DMS53 (cell line): Measurements from ENCODE around the gene ZNF438.
"Not testable (repeated sequence)": the region's sequence is repeated elsewhere in the genome, so short reads cannot be mapped to it uniquely, and the experiment has no call there.

Experiments used
- DNase-seq: peaks from one replicate; lab custom pipeline; 2025; lab: John Stamatoyannopoulos, UW

Gene ZNF438

DNA sequence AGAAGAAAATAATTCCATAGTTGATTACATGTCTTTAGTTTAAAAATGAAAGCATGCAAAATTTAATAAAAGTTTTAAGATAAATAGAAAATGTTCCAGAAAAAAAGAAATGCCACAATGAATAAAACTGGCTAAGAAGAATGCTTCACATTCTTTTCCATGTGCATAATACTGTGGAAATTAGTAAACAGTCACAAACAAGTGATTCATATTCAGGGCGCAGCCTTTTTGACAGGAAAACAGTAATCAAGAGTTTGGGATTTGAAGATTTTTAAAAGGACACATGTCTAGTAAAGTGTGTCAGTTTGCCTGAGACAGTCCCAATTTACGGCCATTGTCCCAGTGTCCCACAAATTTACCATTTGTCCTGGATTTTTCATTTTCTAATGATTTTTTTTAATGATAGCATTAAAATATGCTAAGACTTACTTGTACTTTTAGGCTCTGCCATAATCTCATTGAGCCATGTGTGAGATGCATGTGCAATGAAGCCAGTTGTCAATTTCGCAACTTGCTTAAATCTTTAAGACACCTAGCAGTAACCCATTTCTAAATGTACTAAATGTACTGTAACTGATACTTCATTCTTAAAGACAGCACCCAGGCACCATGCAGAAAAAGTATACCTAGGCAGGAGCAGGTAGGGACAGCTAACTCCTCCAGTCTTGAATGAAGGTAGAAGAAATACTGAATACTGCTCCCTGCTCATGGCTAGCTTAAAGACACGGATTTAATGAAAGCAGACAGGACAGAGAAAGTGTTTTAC, 46.9 kb downstream of the ZNF438 start:
- no peak for DNase-seq

DNA sequence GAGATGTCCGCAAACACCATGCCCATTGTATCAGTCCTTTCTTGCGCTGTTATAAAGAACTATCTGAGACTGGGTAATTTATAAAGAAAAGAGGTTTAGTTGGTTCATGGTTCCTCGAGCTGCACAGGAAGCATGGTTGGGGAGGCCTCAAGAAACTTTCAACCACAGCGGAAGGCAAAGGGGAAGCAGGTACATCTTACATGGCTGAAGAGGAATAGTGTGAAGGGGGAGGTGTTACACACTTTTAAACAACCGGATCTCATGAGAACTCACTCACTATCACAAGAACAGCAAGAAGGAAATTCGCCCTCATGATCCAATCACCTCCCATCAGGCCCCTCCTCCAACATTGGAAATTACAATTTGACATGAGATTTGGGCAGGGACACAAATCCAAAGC, 48.5 kb downstream of the ZNF438 start:
- not testable (repeated sequence) for DNase-seq

DNA sequence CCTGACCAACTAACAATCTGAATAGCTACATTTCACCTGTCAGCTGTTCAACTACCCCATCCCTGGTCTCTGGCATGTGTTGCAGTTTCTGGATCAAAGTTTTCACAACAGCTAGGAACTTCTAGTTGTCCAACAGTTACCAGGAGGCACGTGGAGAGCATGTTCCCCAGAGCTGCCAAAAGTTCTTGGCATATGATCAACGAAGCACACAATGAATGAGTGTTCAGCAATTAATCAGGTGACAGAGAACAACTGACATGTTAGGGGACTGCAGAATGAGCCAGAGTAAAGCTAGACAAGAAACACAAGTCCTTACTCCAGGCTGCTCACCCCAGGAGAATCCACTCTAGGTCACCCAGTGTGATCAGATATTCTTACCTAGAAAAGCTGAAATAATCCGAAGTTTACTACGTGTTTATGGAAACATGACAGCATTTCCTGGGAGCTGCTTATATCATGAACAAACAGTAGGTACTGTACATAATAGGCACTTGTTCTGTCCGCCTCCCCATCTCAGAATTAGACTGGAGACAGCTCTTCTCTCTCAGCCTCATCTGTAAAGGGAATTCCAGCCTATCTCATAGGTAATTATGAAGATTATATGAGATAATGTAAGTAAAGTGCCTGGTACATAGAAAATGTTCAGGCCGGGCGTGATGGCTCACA, 50.6 kb downstream of the ZNF438 start:
- DNase-seq, result no peak

DNA sequence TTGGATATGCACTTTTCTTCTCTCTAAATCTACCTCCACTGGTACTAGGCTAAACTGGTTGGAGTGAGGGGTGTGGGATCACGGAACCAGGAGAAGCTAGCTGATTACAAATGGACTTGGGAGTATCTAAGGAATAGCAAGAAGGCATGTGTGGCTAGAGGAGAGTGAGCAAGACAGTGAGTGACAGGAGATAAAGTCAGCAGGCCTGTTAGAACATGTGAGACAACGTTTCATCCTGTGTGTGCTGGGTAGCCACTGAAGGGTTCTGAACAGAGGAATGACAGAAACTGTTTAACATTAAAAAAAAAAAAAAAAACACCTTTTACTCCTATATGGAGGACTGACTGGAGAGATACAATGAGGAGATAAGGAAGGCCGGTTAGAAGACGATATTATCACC, 51.7 kb downstream of the ZNF438 start:
- DNase-seq, result no peak

DNA sequence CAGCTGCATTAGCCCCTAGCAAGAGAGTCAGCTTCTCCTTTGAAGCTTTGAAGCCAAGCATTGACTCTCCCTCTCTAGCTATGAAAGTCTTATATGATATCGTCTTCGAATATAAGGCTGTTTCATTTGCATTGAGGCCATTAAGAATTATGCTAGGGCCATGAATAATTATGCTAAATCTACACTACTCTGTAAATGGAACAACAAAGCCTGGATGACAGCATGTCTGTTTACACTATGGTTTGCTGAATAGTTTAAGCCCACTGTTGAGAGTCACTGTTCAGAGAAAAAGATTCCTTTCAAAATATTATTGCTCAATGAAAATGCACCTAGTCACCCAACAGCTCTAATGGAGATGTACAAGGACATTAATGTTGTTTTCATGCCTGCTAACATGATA, 52.8 kb downstream of the ZNF438 start:
- DNase-seq, result no peak

DNA sequence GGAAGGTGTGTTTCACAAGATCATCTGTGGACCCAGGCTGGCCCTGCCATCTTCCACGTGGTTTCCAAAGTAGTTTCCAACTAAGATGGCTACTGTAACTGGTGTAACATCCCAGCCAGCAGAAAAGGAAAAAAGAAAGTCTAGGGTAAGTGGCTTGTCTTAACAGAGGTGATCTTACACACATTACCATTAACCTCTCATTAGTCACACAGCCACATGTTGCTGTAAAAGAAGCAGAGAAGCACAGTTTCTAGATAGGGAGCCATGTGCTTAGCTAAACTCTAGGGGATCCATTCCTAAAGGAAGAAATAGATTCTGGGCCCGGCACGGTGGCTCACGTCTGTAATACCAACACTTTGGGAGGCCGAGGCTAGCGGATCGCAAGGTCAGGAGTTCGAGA, 54.3 kb downstream of the ZNF438 start:
- no peak for DNase-seq

DNA sequence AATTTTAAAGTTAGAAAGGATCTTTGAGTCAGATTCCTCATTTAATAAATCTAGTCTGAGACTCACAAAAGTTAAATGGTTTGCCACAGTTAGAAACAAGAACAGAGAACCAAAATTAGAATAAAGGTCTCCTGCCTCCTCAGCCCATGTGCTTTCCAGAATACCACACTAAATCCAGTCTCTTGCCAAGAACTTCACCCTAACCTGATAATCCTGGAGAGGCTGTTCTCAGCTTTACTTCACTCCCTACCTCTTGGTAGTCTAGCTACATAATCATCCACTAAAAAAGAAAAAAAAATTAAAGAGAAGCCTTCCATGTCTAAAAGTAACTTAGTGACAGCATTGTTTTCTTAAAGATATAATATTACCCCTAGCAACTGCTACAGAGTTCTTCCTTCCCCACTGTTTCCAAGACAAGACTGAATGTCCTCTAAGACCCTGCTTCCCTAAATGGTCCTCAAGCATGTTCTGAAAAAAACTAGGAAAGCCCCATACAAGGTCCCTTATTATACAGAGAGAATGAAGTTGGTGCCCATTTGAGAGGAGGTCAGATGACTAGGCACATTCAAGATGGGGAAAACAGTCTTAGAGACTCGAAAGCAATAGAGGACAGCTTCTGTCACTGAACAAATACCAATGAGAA, 56.8 kb downstream of the ZNF438 start:
- DNase-seq, result no peak

DNA sequence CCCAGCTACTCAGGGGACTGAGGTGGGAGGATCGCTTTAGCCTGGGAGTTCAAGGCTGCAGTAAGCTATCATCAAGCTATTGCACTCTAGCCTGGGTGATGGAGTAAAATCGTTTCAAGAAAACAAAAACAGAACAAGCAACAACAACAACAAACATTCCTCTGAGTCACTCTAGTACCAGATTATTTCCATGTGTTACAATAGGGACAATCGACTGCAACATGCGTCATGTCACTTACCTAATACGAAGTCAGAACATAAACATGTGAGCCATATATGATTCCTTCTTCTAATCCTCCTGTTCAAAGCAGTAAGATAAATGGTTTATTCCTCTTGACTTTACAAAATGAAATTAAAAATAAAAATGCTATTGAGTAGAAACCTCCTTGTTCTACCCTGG, 57.3 kb downstream of the ZNF438 start:
- DNase-seq, result no peak

DNA sequence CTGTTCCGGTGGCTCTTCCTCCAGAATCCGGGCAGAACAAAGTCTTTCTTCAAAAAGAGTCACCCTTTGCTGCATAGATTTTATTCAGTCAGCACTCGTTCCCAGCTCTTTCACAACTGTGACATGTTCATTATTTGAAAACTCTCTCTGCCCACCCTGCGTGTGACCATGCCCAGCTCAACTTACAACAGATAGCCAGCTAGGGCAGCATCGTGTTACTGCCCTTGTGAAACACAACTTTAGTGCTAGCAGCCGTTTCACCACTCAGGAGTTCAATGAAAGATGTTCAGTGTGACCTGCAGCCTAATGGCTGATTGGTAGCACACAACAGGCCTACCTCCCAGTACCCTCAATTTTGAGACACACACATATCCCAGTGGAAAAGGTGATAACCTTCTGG, 57.9 kb downstream of the ZNF438 start:
- no peak for DNase-seq

DNA sequence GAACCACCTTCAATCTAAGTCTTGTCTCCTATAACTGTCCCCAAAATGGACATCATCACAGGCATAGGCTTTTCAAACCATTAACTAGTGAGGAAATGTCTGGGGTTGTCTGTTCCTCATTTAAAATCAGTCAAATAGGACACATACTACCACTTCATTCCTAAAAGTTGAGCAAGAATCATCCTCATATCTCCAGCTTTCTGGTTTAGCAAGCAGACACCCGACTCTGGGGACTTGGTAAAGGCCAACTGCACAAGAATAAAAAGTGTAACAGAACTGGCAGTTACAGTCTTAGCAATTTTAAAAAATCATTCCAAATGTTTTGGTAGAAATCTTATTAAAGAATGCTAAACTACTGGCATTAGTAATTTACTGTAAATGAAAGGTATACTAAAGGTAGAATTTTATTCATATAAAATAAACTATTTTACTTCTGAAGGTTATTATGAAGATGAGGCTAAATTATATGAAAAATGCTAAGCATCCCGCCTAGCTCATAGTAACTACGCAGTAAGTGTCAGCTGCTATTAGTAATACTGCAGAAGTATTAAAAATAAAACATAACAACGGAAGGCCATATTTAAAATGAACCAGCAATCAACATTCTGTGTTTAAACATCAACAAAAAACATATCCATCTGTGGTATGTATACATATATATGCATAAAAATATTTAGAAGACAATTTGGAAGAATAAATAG, 60.8 kb downstream of the ZNF438 start:
- no peak for DNase-seq

DNA sequence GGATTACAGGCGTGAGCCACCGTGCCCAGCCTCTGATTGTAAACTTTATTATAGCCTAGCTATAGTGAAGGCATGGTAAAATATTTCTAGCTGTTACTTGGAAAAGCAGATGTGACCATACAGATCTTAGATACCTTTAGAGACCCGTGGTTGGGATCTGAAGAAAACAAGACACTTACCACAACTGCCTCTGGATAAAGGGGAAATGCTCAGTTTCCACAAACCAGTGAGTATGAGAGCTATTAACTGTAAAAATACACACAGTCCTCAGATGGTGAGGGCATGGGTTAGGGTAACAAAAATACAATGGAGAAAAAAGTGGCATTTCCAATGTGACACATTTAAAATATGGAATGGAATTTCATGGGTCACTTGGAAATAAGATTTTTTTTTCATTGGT, 63.0 kb downstream of the ZNF438 start:
- no peak for DNase-seq

DNA sequence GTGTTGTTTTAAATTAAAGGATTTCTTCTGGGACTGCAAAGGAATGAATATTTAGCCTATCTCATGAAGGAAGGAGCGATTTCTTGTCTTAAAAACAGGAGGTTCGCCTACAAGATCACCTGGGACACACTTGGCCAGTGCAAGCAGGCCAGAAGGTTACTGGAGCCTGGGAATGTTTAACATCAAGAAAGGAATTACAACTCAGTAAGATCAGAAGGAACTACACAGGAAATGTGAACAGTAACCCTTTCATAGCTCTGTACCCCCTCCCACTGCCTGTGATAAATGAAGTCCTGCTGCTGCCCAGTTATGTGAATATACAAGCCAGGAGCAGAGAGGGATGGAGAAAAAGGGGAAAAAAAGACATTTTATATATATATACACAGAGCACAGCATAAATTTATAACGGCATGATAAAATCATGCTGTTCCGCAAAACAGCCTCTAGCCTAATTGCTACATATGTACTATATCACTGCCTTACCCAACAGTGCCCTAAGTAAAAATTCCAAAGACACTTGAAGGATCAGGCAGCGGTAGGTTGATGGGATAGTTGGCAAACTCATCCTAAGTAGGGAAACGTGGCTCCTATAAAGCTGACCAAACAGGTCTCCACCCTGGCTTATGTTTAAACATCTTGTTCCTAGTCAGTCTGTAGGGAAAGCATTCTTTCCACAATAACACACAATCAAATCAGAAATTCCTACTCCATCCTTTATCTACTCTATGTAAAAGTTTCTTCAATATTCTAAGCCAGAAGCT, 63.8 kb downstream of the ZNF438 start:
- no peak for DNase-seq

DNA sequence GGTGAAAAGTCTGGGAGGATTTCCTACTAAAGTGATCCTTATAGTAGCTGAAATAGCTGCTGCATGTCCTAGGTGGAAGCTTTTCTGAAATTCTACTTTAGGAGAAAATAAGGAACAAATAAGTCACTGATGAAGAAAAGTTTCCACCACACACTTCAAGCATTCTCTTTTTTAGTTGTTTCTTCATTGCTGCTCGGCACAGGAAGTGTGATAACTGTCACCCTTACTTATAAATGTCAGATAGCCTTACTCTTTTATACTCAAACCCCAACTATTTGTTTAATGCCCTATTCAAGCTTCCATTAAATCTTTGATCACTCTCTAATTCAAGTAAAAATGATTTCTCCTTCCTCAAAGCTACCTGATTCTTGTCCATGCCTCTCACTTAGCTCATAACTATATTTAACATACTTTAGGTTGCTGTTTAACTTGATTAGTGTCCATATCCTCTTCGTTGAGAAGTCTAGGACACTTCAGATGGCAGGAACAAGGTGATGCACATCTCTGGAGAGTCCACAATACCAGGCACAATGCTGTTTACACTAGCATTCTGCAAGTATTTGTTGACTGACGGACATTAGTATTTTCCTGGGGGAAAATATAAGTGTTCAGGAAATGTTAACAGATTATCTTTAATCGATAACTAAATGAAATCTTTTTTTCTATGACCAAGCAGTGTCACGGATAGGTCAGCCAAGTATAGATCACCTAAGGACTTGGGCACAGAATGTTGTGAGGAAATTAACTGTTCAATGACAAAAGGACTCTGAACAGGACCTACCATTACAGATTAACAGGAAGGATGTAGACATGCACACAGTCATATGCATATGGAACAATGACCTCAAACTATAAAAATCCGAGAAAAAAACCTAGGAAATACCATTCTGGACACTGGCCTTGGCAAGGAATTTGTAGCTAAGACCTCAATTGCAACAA, 67.4 kb downstream of the ZNF438 start:
- DNase-seq, result peak; percentile 33

DNA sequence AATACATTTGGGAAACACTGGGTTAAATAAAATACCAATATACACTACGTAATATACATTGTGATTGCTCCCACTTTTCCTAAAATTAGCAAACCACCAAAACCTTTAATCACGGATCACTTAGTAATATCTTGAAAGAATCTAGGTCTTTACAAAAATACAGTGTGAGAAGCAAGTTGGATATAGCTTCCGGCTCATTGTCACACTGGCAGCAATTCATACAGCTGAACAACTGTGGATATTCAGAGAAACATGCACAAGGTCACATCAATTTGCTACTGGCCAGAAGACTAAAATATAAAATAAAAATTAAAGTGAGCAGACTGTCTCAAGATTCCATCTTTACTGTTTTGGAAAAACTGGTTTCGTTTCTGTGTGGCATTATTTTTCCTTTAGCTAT, 69.1 kb downstream of the ZNF438 start:
- no peak for DNase-seq

DNA sequence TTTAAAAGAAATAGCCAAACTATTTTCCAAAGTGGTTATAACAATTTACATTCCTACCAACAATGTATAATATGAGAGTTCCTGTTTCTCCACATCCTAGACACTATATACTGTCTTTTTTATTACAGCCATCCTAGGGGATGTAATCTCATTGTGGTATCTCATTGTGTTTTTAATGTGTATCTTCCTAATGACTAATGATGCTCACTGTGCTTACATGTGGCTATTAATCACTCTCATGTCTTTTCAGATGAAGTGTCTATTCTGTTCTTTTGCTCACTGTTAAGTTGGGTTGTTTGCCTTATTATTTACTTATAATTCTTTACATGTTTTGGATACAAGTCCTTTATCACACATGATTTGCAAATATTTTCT, 71.8 kb downstream of the ZNF438 start:
- no peak for DNase-seq

DNA sequence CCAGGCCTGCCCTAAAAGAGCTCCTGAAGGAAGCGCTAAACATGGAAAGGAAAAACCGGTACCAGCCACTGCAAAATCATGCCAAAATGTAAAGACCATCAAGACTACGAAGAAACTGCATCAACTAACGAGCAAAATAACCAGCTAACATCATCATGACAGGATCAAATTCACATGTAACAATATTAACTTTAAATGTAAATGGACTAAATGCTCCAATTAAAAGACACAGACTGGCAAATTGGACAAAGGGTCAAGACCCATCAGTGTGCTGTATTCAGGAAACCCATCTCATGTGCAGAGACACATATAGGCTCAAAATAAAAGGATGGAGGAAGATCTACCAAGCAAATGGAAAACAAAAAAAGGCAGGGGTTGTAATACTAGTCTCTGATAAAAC, 82.4 kb downstream of the ZNF438 start:
- DNase-seq, result not testable (repeated sequence)

DNA sequence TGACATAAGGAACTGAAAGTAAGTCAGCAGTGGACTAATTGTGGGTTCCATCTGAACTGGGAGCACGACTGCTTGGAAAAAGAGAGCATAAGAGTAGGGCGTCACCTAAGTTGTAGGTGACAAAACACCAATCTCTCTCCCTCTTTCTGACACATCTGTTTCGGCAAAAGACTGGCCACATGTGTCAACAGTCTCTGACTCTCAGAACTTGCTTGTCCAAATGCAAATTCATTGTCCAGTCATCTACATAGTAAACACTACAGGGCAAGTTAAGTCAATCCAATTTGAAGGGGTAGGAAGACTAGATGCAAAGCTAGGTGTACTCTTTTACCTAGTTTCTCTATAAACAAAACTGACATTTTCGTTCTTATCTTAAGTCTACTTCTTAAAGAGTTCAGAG, 87.7 kb downstream of the ZNF438 start:
- DNase-seq, result no peak

DNA sequence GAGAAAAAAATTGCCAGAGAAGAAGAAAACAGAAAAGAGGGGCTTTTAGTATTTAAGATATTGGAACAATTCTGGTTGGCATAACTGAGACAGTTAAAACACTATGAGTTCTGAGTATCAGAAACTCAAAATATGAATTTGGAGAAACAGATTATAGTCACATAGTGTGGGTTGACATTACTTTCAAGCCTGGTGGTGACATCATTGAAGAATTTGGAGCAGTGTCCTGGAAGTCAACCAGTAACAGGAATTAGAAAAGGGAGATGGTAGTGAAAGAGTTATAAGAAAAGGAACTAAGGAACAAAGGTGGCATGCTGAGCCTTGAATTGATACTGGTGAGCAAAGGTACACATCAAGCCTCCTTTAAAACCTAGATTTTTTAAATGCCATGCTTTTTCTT, 88.2 kb downstream of the ZNF438 start:
- DNase-seq, result no peak

DNA sequence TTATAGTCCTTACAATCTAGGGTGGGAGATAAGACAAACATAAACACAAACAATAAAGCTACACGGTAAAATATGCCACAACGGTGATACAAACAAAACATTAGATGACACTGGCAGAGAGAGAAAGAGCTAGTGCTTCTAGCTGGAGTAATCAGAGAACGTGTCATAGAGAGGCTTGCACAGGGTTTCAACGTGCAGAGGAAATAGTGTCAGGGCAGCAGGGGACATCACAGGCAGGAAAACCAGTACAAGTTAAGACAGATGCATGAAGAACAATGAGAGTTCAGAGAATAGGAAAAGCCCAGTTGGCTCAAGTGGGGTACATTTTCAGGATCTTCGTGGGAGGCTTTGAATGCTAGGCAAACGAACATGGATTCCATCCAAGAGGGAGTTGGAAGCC, 91.4 kb downstream of the ZNF438 start:
- DNase-seq, result no peak

DNA sequence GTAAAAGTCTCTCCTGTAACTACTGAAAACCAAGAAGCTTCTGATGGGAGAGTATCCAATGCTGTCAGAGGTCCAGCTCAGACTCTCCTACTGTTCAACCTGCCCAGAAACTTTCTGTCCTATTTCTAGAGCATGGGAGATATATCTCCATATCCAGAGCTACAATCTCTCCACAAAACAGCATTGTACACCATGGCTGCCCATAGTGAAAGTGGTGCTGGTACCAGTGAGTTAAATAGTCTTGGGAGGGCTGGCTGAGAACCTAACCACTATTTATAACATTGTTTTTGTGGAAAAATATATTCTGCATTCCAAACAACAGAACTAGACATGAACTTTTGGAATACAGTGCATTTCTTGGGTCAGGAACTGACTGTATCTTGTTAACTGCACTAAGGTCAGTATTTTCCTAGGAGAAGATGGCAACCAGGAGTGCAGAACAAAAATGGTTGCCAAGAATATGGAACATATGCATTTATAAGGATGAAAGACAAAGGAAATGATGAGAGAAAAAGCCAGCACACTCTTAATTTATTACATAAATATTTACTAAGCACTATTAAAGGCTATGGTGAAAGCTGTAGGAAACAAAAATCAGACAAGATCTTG, 91.9 kb downstream of the ZNF438 start:
- no peak for DNase-seq

DNA sequence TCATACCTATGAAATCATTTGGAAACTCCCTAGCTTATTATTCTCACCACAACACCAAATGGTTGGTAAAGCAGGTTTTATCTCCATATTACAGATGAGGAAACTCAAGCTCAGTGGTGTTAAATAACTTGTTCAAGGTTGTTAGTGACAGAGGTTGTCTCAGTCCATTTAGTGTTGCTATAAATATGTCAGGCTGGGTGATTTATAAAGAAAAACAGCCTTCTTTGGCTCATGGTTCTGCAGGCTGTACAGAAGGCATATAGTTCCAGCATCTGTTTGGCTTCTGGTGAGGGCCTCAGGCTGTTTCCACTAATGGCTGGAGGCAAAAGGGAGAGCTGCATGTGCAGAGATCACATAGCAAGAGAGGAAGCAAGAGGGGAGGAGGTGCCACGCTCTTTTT, 96.6 kb downstream of the ZNF438 start:
- DNase-seq, result no peak
